Loucy (cell line): ENCODE measurements around the gene PAX2.

Experiments used
- H2AFZ ChIP-seq: fragments of 200-600 bp; sonication (generic); 2 replicates; pipeline ENCODE4 v1.6.0; 2016; ENCODE audit warnings: antibody characterized with exemption, mild to moderate bottlenecking, low read length, moderate library complexity
- H3F3A ChIP-seq: fragments of 200-600 bp; 2 replicates; pipeline ENCODE4 v1.6.0; 2016; ENCODE audit warnings: antibody characterized with exemption, low read depth, mild to moderate bottlenecking
- H3K27me3 ChIP-seq: fragments of 200-600 bp; sonication (generic); 2 replicates; pipeline ENCODE4 v1.6.1; 2014; ENCODE audit warnings: low read length, mild to moderate bottlenecking; ENCODE audit not compliant: insufficient read depth, poor library complexity, severe bottlenecking
- H3K36me3 ChIP-seq: fragments of 200-600 bp; sonication (generic); 2 replicates; pipeline ENCODE4 v1.6.1; 2016; ENCODE audit warnings: low read length; ENCODE audit not compliant: insufficient read depth
- H3K4me1 ChIP-seq: fragments of 200-600 bp; sonication (generic); 2 replicates; pipeline ENCODE4 v1.5.1; 2014; ENCODE audit warnings: low read length, mild to moderate bottlenecking; ENCODE audit not compliant: insufficient read depth, poor library complexity, severe bottlenecking
- H3K4me2 ChIP-seq: fragments of 200-600 bp; sonication (generic); 2 replicates; pipeline ENCODE4 v1.6.0; 2014; ENCODE audit warnings: antibody characterized with exemption, low read length, low read depth, mild to moderate bottlenecking; ENCODE audit not compliant: poor library complexity, severe bottlenecking
- H3K4me3 ChIP-seq: fragments of 200-600 bp; sonication (generic); 2 replicates; pipeline ENCODE4 v1.5.1; 2014; ENCODE audit warnings: low read length, mild to moderate bottlenecking, mixed read lengths; ENCODE audit not compliant: poor library complexity, severe bottlenecking
- H3K79me2 ChIP-seq: fragments of 200-600 bp; sonication (generic); 2 replicates; pipeline ENCODE4 v1.6.1; 2014; ENCODE audit warnings: low read length; ENCODE audit not compliant: insufficient read depth
- H3K9ac ChIP-seq: fragments of 200-600 bp; sonication (generic); 2 replicates; pipeline ENCODE4 v1.6.0; 2014; ENCODE audit warnings: mild to moderate bottlenecking, low read depth, low read length, moderate library complexity; ENCODE audit not compliant: poor library complexity, severe bottlenecking
- H3K9me2 ChIP-seq: fragments of 200-600 bp; sonication (generic); replicated peaks from 2 replicates; pipeline ENCODE4 v1.6.1; 2016; ENCODE audit warnings: low read depth, low read length, mixed read lengths
- H3K9me3 ChIP-seq: fragments of 200-600 bp; sonication (generic); 2 replicates; pipeline ENCODE4 v1.6.1; 2014; ENCODE audit warnings: mild to moderate bottlenecking, antibody characterized with exemption, low read length, low read depth; ENCODE audit not compliant: insufficient read depth
- H4K20me1 ChIP-seq: fragments of 200-600 bp; sonication (generic); 2 replicates; pipeline ENCODE4 v1.6.0; 2014; ENCODE audit warnings: antibody characterized with exemption, low read length, mild to moderate bottlenecking; ENCODE audit not compliant: insufficient read depth, poor library complexity, severe bottlenecking
- EZH2phosphoT487 ChIP-seq: fragments of 200-600 bp; IDR thresholded peaks from 2 replicates; pipeline ENCODE4 v1.6.1; 2018; ENCODE audit warnings: antibody characterized with exemption, mild to moderate bottlenecking, moderate library complexity, borderline replicate concordance
- TF ChIP-seq, protein P1 (sequence below): fragments of 200-600 bp; sonication (generic); conservative IDR thresholded peaks from 2 replicates; pipeline ENCODE4 v1.5.1; 2014; ENCODE audit warnings: mild to moderate bottlenecking, antibody characterized with exemption, low read length

PAX2 gene

DNA sequence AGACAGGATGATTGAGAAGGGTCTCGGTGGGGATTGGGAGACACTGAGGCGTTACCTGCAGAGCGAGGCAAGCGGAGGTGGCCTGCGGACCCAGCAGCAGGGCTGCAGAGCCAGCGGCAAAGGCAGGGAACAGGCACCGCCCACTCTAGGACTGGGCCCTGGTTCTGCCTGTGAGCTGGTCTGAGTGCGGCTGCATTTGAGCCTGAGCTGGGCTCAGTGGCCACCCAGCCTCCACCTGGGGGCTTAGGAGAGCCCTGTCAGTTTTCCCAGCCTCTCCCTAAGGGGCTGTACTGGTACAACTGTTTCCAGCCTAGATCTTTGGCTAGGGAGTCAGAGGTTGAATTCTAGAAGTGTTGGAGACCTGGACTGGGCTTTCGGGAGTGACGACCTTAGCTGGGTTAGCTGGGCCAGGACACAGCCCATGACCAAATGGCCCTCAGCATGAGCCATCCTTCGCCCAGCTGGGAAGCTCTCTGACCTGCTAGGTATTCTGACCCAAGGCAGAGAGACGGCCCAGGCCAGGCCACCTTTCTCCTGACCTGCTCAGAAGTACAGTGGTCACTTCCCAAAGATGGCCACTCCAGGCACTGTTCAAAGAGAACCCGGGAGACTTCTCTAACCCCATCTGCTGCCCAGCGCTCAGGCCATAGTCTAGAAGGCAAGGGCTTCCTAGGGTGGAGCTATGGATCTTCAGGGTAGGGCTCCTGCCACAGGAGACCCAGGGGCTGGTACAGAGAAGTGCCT, 64.9 kb downstream of the PAX2 start:
- H3K4me3 ChIP-seq: no peak overlapping the region
- H3K79me2 ChIP-seq: no peaks in the 10 kb centered on the region
- peaks cover 3% of the 10 kb centered on the region; the same call in 1 of the 2 replicates for H3K36me3 ChIP-seq
- H4K20me1 ChIP-seq: no peaks in the 10 kb centered on the region
- H3F3A ChIP-seq: no peaks in the 10 kb centered on the region
- no peak overlapping the region for H3K9ac ChIP-seq
- TF ChIP-seq EZH2phosphoT487: no peak
- TF ChIP-seq, protein P1, sequence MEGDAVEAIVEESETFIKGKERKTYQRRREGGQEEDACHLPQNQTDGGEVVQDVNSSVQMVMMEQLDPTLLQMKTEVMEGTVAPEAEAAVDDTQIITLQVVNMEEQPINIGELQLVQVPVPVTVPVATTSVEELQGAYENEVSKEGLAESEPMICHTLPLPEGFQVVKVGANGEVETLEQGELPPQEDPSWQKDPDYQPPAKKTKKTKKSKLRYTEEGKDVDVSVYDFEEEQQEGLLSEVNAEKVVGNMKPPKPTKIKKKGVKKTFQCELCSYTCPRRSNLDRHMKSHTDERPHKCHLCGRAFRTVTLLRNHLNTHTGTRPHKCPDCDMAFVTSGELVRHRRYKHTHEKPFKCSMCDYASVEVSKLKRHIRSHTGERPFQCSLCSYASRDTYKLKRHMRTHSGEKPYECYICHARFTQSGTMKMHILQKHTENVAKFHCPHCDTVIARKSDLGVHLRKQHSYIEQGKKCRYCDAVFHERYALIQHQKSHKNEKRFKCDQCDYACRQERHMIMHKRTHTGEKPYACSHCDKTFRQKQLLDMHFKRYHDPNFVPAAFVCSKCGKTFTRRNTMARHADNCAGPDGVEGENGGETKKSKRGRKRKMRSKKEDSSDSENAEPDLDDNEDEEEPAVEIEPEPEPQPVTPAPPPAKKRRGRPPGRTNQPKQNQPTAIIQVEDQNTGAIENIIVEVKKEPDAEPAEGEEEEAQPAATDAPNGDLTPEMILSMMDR: no peak
- peaks cover 19% of the 10 kb centered on the region for H3K4me1 ChIP-seq
- H3K9me3 ChIP-seq: no peaks in the 10 kb centered on the region
- H3K9me2 ChIP-seq: no peaks in the 10 kb centered on the region
- H3K4me2 ChIP-seq: no peak overlapping the region
- H3K27me3 ChIP-seq: no peaks in the 10 kb centered on the region
- H2AFZ ChIP-seq: no peak overlapping the region

DNA sequence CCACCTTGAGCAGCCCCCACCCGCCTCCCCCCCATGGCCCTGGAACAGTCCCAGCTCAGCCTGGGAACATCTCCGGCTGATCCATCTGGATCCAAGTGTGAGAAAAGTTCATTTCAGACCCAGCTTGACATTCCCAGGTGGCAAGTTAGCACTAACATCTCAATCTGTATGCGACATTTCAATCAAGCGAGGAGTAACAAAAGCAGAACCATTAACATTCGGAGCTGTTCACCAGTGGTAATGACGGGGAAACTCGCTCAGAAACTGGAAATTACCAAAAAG, 65.4 kb downstream of the PAX2 start:
- no peak for TF ChIP-seq EZH2phosphoT487
- TF ChIP-seq, protein P1: no peak
- no peaks in the 10 kb centered on the region for H3K27me3 ChIP-seq

DNA sequence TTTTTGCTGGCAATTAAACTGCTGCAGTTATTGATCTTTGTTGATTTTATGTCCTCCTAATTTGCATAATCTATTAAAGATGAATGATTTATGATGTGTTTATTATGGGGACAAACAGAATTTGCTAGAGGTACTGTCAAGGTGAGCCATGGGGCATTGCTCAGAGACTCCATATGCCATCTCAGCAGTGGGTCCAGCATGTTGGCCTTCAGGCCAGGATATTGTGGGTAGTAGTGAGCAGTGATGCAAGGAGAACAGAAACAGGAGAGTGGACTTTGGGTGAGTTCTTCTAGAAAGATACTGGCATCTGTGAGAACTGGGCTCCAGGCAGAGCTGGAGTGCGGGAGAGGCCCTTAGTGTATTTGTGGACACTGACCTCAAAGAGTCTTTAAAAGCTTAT, 65.9 kb downstream of the PAX2 start:
- H3K9ac ChIP-seq: no peak overlapping the region
- peaks cover 3% of the 10 kb centered on the region; the same call in 1 of the 2 replicates for H3K36me3 ChIP-seq
- no peaks in the 10 kb centered on the region for H4K20me1 ChIP-seq
- peaks cover 24% of the 10 kb centered on the region for H3K4me1 ChIP-seq
- no peak overlapping the region for H3K4me2 ChIP-seq
- H3K9me3 ChIP-seq: no peaks in the 10 kb centered on the region
- no peaks in the 10 kb centered on the region for H3F3A ChIP-seq
- H3K79me2 ChIP-seq: no peaks in the 10 kb centered on the region
- no peak for TF ChIP-seq EZH2phosphoT487
- TF ChIP-seq, protein P1: no peak
- no peaks in the 10 kb centered on the region for H3K9me2 ChIP-seq
- H3K27me3 ChIP-seq: no peaks in the 10 kb centered on the region
- no peak overlapping the region for H3K4me3 ChIP-seq
- H2AFZ ChIP-seq: no peak overlapping the region

More for the DNA sequence above, 65.4 kb downstream of the PAX2 start:
- H3K4me3 ChIP-seq: no peak overlapping the region
- no peaks in the 10 kb centered on the region for H3K9me2 ChIP-seq
- H3K4me1 ChIP-seq: peaks cover 24% of the 10 kb centered on the region
- no peak overlapping the region for H3K4me2 ChIP-seq
- H3K79me2 ChIP-seq: no peaks in the 10 kb centered on the region
- no peak overlapping the region for H3K9ac ChIP-seq
- H3F3A ChIP-seq: no peaks in the 10 kb centered on the region
- H2AFZ ChIP-seq: no peak overlapping the region
- no peaks in the 10 kb centered on the region for H4K20me1 ChIP-seq
- peaks cover 3% of the 10 kb centered on the region; the same call in 1 of the 2 replicates for H3K36me3 ChIP-seq
- H3K9me3 ChIP-seq: no peaks in the 10 kb centered on the region
